ENCODE results near the gene BUB1. TPM values are rescaled to one million over a fixed set of nuclear protein-coding genes. Genes with fewer than 3 reads are reported as not detected.

The BUB1 gene
- total and polyA plus RNA-seq, 9 of the 15 experiments (the other 6 are each of a cell fraction or from before 2014, with no cell fraction given): 73.4 to 247 (median 118) TPM

DNA sequence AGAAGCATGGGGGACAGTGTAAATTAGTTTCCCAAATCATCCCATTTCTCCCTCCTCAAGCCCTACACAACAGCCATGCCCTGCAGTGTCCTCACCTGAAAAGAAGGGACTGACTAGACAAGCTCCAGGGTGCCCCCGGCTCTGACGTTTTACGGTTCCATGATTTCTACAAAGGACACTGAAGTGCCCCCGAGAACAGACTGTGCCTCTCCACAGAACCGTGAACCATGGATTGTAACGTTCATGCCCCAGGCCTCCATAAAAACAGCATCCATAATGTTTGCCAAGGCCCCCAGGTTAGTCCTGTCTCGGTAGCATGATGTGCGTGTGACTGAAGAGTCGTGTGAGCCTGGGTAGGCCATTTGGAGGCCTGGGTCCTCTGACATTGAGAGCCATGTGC, 47.5 kb upstream of the BUB1 start (continued):
- TF ChIP-seq, protein P1, sequence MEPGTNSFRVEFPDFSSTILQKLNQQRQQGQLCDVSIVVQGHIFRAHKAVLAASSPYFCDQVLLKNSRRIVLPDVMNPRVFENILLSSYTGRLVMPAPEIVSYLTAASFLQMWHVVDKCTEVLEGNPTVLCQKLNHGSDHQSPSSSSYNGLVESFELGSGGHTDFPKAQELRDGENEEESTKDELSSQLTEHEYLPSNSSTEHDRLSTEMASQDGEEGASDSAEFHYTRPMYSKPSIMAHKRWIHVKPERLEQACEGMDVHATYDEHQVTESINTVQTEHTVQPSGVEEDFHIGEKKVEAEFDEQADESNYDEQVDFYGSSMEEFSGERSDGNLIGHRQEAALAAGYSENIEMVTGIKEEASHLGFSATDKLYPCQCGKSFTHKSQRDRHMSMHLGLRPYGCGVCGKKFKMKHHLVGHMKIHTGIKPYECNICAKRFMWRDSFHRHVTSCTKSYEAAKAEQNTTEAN (CRISPR knock-in tag; IDR thresholded peaks at IDR 0.05): no peak
- TF ChIP-seq, protein P2, sequence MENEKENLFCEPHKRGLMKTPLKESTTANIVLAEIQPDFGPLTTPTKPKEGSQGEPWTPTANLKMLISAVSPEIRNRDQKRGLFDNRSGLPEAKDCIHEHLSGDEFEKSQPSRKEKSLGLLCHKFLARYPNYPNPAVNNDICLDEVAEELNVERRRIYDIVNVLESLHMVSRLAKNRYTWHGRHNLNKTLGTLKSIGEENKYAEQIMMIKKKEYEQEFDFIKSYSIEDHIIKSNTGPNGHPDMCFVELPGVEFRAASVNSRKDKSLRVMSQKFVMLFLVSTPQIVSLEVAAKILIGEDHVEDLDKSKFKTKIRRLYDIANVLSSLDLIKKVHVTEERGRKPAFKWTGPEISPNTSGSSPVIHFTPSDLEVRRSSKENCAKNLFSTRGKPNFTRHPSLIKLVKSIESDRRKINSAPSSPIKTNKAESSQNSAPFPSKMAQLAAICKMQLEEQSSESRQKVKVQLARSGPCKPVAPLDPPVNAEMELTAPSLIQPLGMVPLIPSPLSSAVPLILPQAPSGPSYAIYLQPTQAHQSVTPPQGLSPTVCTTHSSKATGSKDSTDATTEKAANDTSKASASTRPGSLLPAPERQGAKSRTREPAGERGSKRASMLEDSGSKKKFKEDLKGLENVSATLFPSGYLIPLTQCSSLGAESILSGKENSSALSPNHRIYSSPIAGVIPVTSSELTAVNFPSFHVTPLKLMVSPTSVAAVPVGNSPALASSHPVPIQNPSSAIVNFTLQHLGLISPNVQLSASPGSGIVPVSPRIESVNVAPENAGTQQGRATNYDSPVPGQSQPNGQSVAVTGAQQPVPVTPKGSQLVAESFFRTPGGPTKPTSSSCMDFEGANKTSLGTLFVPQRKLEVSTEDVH (IDR thresholded peaks at IDR 0.05; ENCODE audit: low read depth, partially characterized antibody): no peak
- TF ChIP-seq ZNF785 (CRISPR knock-in tag; IDR thresholded peaks at IDR 0.05) (no peak), ZBTB7A (IDR thresholded peaks at IDR 0.05; ENCODE audit: borderline replicate concordance, control insufficient read depth, low read depth, low read length) (no peak)

DNA sequence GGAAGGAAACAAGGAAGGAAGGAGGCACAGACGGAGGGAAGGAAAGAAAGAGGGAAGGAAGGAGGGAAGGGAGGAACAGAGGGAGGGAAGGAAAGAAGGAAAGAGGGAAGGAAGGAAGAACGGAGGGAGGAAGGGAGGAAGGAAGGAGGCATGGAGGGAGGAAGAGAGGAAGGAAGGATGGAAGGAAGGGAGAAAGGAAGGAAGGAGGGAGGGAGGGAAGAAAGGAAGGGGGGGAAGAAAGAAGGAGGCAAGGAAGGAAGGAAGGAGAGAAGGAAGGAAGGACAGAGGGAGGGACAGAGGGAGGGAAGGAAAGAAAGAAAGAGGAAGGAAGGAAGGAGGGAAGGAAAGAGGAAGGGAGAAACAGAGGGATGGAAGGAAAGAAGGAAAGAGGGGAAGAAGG, 47.0 kb upstream of the BUB1 start:
- no peaks in the 10 kb centered on the region for H3K36me3 ChIP-seq (ENCODE audit: control insufficient read depth, insufficient read depth, low read length)
- in situ Hi-C loops (cut with MboI): no loop called here
- H3K9me1 ChIP-seq (ENCODE audit: control insufficient read depth, insufficient read depth, low read length): no peaks in the 10 kb centered on the region
- ATAC-seq (no peak), FAIRE-seq (no peak), DNase-seq (ENCODE audit: extremely low read depth in 1 of 4, low spot score in 3 of 4) (no peak)
- intact Hi-C loops (cut with micrococcal nuclease): no loop called here
- H3K4me2 ChIP-seq (ENCODE audit: insufficient read depth, low read length): no peak overlapping the region
- BruUV-seq (replicated peaks): no TSS peak
- no peak overlapping the region for H3K27ac ChIP-seq (ENCODE audit: extremely low read depth, low read depth, low read length)
- no peaks in the 10 kb centered on the region for H4K20me1 ChIP-seq (replicated peaks; ENCODE audit: control insufficient read depth, insufficient read depth, low read length)
- H3K9me3 ChIP-seq (replicated peaks; ENCODE audit: control insufficient read depth, insufficient read depth, low read depth, low read length): no peaks in the 10 kb centered on the region
- peaks cover 0 to 3% of the 10 kb centered on the region in 2 experiments; a peak in 2 of 5 replicates for H3K4me1 ChIP-seq (replicated peaks in 1 of 2; ENCODE audit: control insufficient read depth in 2 of 2, insufficient read depth in 2 of 2, low read length in 2 of 2)
- ChIA-PET POLR2A (no interaction called here), CTCF (ENCODE audit: low intra/inter-chr PET ratio) (no interaction called here)
- 10% methylated on average over 2 of the region's 2 CpGs for WGBS (ENCODE audit: insufficient coverage, low coverage, missing lambda C conversion rate)
- H3K4me3 ChIP-seq: no peak overlapping the region
- H3K9ac ChIP-seq (ENCODE audit: insufficient read depth in 1 of 2, low read depth in 2 of 2, low read length in 2 of 2): no peak overlapping the region
- H3K79me2 ChIP-seq (ENCODE audit: control insufficient read depth, insufficient read depth, low read length): no peaks in the 10 kb centered on the region
- peak overlapping the region; percentile 47; the same call in 1 of the 2 replicates for H2AFZ ChIP-seq (ENCODE audit: low read depth, low read length)
- peaks cover 9 to 18% of the 10 kb centered on the region in 2 experiments for H3K27me3 ChIP-seq (ENCODE audit: control insufficient read depth in 2 of 2, insufficient read depth in 2 of 2, low read length in 2 of 2)
- TF ChIP-seq PPARD (CRISPR knock-in tag; IDR thresholded peaks at IDR 0.05) (no peak), NFXL1 (CRISPR knock-in tag; IDR thresholded peaks at IDR 0.05) (no peak), PCBP1 (IDR thresholded peaks at IDR 0.05; ENCODE audit: low read depth, low read length, poor library complexity, severe bottlenecking) (no peak), ESRRA (IDR thresholded peaks at IDR 0.05; ENCODE audit: borderline replicate concordance, low read depth) (no peak), CBX1 (IDR thresholded peaks at IDR 0.05; ENCODE audit: low read depth) (no peak), MTA1 (IDR thresholded peaks at IDR 0.05; ENCODE audit: borderline replicate concordance) (peak; percentile 58; the same call in 1 of the 2 replicates), NR2C2 (CRISPR knock-in tag; IDR thresholded peaks at IDR 0.05) (no peak), NR2C2 (tag; IDR thresholded peaks at IDR 0.05) (no peak)
- TF ChIP-seq, protein P3, sequence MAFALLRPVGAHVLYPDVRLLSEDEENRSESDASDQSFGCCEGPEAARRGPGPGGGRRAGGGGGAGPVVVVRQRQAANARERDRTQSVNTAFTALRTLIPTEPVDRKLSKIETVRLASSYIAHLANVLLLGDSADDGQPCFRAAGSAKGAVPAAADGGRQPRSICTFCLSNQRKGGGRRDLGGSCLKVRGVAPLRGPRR (CRISPR knock-in tag; IDR thresholded peaks at IDR 0.05): no peak
- TF ChIP-seq, protein P4, sequence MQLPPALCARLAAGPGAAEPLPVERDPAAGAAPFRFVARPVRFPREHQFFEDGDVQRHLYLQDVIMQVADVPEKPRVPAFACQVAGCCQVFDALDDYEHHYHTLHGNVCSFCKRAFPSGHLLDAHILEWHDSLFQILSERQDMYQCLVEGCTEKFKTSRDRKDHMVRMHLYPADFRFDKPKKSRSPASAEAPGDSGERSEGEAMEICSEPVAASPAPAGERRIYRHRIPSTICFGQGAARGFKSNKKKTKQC (CRISPR knock-in tag; IDR thresholded peaks at IDR 0.05): no peak
- TF ChIP-seq, protein P5, sequence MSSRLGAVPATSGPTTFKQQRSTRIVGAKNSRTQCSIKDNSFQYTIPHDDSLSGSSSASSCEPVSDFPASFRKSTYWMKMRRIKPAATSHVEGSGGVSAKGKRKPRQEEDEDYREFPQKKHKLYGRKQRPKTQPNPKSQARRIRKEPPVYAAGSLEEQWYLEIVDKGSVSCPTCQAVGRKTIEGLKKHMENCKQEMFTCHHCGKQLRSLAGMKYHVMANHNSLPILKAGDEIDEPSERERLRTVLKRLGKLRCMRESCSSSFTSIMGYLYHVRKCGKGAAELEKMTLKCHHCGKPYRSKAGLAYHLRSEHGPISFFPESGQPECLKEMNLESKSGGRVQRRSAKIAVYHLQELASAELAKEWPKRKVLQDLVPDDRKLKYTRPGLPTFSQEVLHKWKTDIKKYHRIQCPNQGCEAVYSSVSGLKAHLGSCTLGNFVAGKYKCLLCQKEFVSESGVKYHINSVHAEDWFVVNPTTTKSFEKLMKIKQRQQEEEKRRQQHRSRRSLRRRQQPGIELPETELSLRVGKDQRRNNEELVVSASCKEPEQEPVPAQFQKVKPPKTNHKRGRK (tag; IDR thresholded peaks at IDR 0.05): peak; percentile 91

Measured in K562 (cell line).